H1 (cell line): ENCODE results near the gene ZNF33B. TPM values are rescaled to one million over a fixed set of nuclear protein-coding genes. Genes with fewer than 3 reads are reported as not detected.

Experiments used
- CTCF ChIA-PET: fragments of 300-600 bp; sonication (Branson Sonifier 250); formaldehyde crosslinking; loops from one replicate; lab custom pipeline; 2021; ENCODE audit not compliant: partially characterized antibody; lab: Charles Lee
- POLR2A ChIA-PET: fragments of 300-600 bp; sonication (Branson Sonifier 250); formaldehyde crosslinking; loops from one replicate; lab custom pipeline; 2021; ENCODE audit warnings: inconsistent platforms; ENCODE audit not compliant: partially characterized antibody; lab: Charles Lee
- DNase-seq, 2 experiments: peaks; one replicate each; pipeline versions ENCODE4 v3.0.0 to v3.0.0-alpha.2; 2010 to 2022; ENCODE audit warnings: low spot score in 2 of 2, low read depth in 1 of 2, mixed read lengths in 1 of 2
- FAIRE-seq: peaks from 2 replicates; lab custom pipeline; 2011; peaks lifted over from hg19 to GRCh38; lab: Jason Lieb, UNC
- H2AFZ ChIP-seq: 2 replicates; pipeline ENCODE4 v1.8.1; 2012; ENCODE audit warnings: low read length, inconsistent platforms
- H2AK5ac ChIP-seq: 2 replicates; pipeline ENCODE4 v1.6.1; 2013; ENCODE audit warnings: low read depth, low read length
- H2BK120ac ChIP-seq: replicated peaks from 2 replicates; pipeline ENCODE3; 2013; ENCODE audit warnings: low read depth, low read length, inconsistent platforms
- H2BK12ac ChIP-seq: 2 replicates; pipeline ENCODE4 v1.6.1; 2013; ENCODE audit warnings: low read depth, low read length
- H2BK15ac ChIP-seq: 2 replicates; pipeline ENCODE4 v1.6.1; 2013; ENCODE audit warnings: low read length
- H2BK20ac ChIP-seq: 2 replicates; pipeline ENCODE4 v1.6.1; 2013; ENCODE audit warnings: low read length
- H2BK5ac ChIP-seq: 2 replicates; pipeline ENCODE4 v1.6.1; 2013; ENCODE audit warnings: low read depth, low read length
- H3K14ac ChIP-seq: 2 replicates; pipeline ENCODE4 v1.6.1; 2013; ENCODE audit warnings: inconsistent platforms; ENCODE audit not compliant: insufficient read length
- H3K18ac ChIP-seq: 2 replicates; pipeline ENCODE4 v1.6.1; 2013; ENCODE audit warnings: low read length; ENCODE audit errors: extremely low read depth
- H3K23ac ChIP-seq: 2 replicates; pipeline ENCODE4 v1.6.1; 2013; ENCODE audit warnings: inconsistent platforms; ENCODE audit not compliant: insufficient read length
- H3K23me2 ChIP-seq: 2 replicates; pipeline ENCODE4 v1.6.1; 2013; ENCODE audit warnings: low read depth, low read length
- H3K27ac ChIP-seq: 2 replicates; pipeline ENCODE4 v1.6.1; 2011; ENCODE audit warnings: low read depth, low read length, inconsistent platforms
- H3K27me3 ChIP-seq, 4 experiments: replicated peaks in 1 of 4; 1 replicate in 1 of 4; 2 replicates in 3 of 4; pipeline versions ENCODE4 v1.6.1 to v1.8.1; 2011 to 2013; ENCODE audit warnings: low read length in 3 of 4, mild to moderate bottlenecking in 3 of 4, inconsistent platforms in 2 of 4, mixed read lengths in 2 of 4, moderate library complexity in 1 of 4; ENCODE audit not compliant: control insufficient read depth in 3 of 4, insufficient read depth in 3 of 4; ENCODE audit errors: extremely low read depth in 1 of 4
- H3K36me3 ChIP-seq, 4 experiments: 2 replicates each; pipeline versions ENCODE4 v1.6.1 to v1.8.1; 2011 to 2013; ENCODE audit warnings: mild to moderate bottlenecking in 4 of 4, low read length in 3 of 4, moderate library complexity in 2 of 4, control low read depth in 1 of 4, inconsistent platforms in 1 of 4; ENCODE audit not compliant: insufficient read depth in 4 of 4, control insufficient read depth in 2 of 4
- H3K4ac ChIP-seq: replicated peaks from 2 replicates; pipeline ENCODE3; 2013; ENCODE audit warnings: low read length, low read depth, mixed read lengths, inconsistent platforms; ENCODE audit not compliant: insufficient read length
- H3K4me1 ChIP-seq, 4 experiments: replicated peaks in 1 of 4; 1 replicate in 1 of 4; 2 replicates in 3 of 4; pipeline versions ENCODE4 v1.6.1 to v1.8.1; 2011 to 2013; ENCODE audit warnings: low read length in 3 of 4, inconsistent platforms in 2 of 4, mixed read lengths in 1 of 4; ENCODE audit not compliant: insufficient read depth in 4 of 4, control insufficient read depth in 3 of 4
- H3K4me2 ChIP-seq, 2 experiments: 2 replicates each; pipeline versions ENCODE4 v1.6.1 to v1.8.1; 2011 to 2013; ENCODE audit warnings: low read depth in 2 of 2, low read length in 2 of 2, control low read depth in 1 of 2, inconsistent platforms in 1 of 2, mild to moderate bottlenecking in 1 of 2; ENCODE audit not compliant: insufficient read depth in 1 of 2
- H3K4me3 ChIP-seq, 4 experiments: fragments of 200-600, 300-600 bp in 1 of 4; sonication (generic), shearing (Covaris generic), sonication (Bioruptor Twin) in 1 of 4; 2 replicates each; pipeline versions ENCODE4 v1.5.1 to v1.8.1; 2011 to 2016; ENCODE audit warnings: low read length in 4 of 4, low read depth in 3 of 4, control low read depth in 2 of 4, inconsistent platforms in 2 of 4, mild to moderate bottlenecking in 2 of 4, mixed read lengths in 1 of 4, moderate library complexity in 1 of 4; ENCODE audit not compliant: insufficient read depth in 2 of 4; ENCODE audit errors: extremely low read depth in 1 of 4
- H3K56ac ChIP-seq: replicated peaks from 2 replicates; pipeline ENCODE3; 2013; ENCODE audit warnings: low read depth, mild to moderate bottlenecking, mixed read lengths, low read length, inconsistent platforms; ENCODE audit not compliant: insufficient read length
- H3K79me1 ChIP-seq: 2 replicates; pipeline ENCODE4 v1.6.1; 2013; ENCODE audit warnings: low read depth, low read length, control low read depth
- H3K79me2 ChIP-seq, 2 experiments: 2 replicates each; pipeline versions ENCODE4 v1.6.1 to v1.8.1; 2012 to 2013; ENCODE audit warnings: low read length in 2 of 2, mild to moderate bottlenecking in 2 of 2, inconsistent platforms in 1 of 2; ENCODE audit not compliant: insufficient read depth in 2 of 2, control insufficient read depth in 1 of 2
- H3K9ac ChIP-seq, 4 experiments: replicated peaks in 1 of 4; 1 replicate in 1 of 4; 2 replicates in 3 of 4; pipeline versions ENCODE4 v1.6.1 to v1.8.1; 2011 to 2013; ENCODE audit warnings: low read depth in 3 of 4, low read length in 3 of 4, control low read depth in 2 of 4, mild to moderate bottlenecking in 2 of 4, moderate library complexity in 2 of 4, inconsistent platforms in 1 of 4; ENCODE audit errors: extremely low read depth in 1 of 4
- H3K9me3 ChIP-seq, 2 experiments: 2 replicates each; pipeline versions ENCODE4 v1.6.1 to v1.8.1; 2012 to 2013; ENCODE audit warnings: mild to moderate bottlenecking in 2 of 2, moderate library complexity in 2 of 2, control low read depth in 1 of 2, inconsistent platforms in 1 of 2, low read depth in 1 of 2, low read length in 1 of 2, mixed read lengths in 1 of 2; ENCODE audit not compliant: insufficient read depth in 2 of 2
- H4K20me1 ChIP-seq, 2 experiments: replicated peaks in 1 of 2; 2 replicates each; pipeline versions ENCODE3 to v1.8.1; 2011 to 2013; ENCODE audit warnings: inconsistent platforms in 2 of 2, low read length in 2 of 2, mild to moderate bottlenecking in 1 of 2; ENCODE audit not compliant: insufficient read depth in 2 of 2, control insufficient read depth in 1 of 2
- H4K5ac ChIP-seq: 2 replicates; pipeline ENCODE4 v1.6.1; 2013; ENCODE audit warnings: low read length, low read depth, mixed read lengths, inconsistent platforms; ENCODE audit not compliant: insufficient read length
- H4K8ac ChIP-seq: 2 replicates; pipeline ENCODE4 v1.8.0; 2013; ENCODE audit warnings: mild to moderate bottlenecking, moderate library complexity, low read length, inconsistent platforms; ENCODE audit not compliant: insufficient read depth; ENCODE audit errors: extremely low read depth
- H4K91ac ChIP-seq: replicated peaks from 2 replicates; pipeline ENCODE3; 2013; ENCODE audit warnings: low read length, mixed read lengths, inconsistent platforms; ENCODE audit not compliant: insufficient read length
- BCL11A ChIP-seq, 2 experiments: IDR thresholded peaks; one replicate each; pipeline ENCODE4 v1.6.1; 2011; ENCODE audit warnings: low read depth in 2 of 2, low read length in 2 of 2, mild to moderate bottlenecking in 2 of 2
- FOSL1 ChIP-seq: IDR thresholded peaks from 2 replicates; pipeline ENCODE4 v1.6.1; 2011; ENCODE audit warnings: mild to moderate bottlenecking, low read depth, low read length, moderate library complexity; ENCODE audit not compliant: insufficient read depth
- HDAC2 ChIP-seq, 2 experiments: fragments of 300-600 bp in 1 of 2; sonication (generic) in 1 of 2; IDR thresholded peaks; 2 replicates each; pipeline ENCODE4 v1.6.1; 2011 to 2012; ENCODE audit warnings: low read depth in 2 of 2, low read length in 2 of 2, mild to moderate bottlenecking in 2 of 2, moderate library complexity in 2 of 2, borderline replicate concordance in 1 of 2, inconsistent platforms in 1 of 2
- RXRA ChIP-seq: IDR thresholded peaks from 2 replicates; pipeline ENCODE4 v1.6.1; 2011; ENCODE audit warnings: low read depth, mild to moderate bottlenecking, low read length, moderate library complexity; ENCODE audit not compliant: insufficient read depth
- TBP ChIP-seq: IDR thresholded peaks from 2 replicates; pipeline ENCODE4 v1.6.1; 2011; ENCODE audit warnings: low read depth, low read length, improper control_type of control experiment
- USF2 ChIP-seq: IDR thresholded peaks from 2 replicates; pipeline ENCODE4 v1.6.1; 2011; ENCODE audit warnings: low read length, improper control_type of control experiment
- WGBS, 2 experiments: shearing (Covaris generic) in 1 of 2; methylation state at CpG; one replicate each; pipeline versions ENCODE4 v1.1.6 to v1.1.7; 2013 to 2015; ENCODE audit warnings: low lambda C conversion rate in 2 of 2, mixed read lengths in 2 of 2, inconsistent platforms in 1 of 2, low coverage in 1 of 2, missing lambda C conversion rate in 1 of 2; ENCODE audit not compliant: insufficient replicate concordance in 2 of 2, insufficient coverage in 1 of 2, insufficient read length in 1 of 2; ENCODE audit errors: extremely low coverage in 1 of 2, missing lambda C conversion rate in 1 of 2; 5-methylcytosine and 5-hydroxymethylcytosine counted together
- polyA plus RNA-seq, 7 experiments: library from polyadenylated mRNA; depleted of rRNA in 3 of 7; stranded (reverse) in 5 of 7; unstranded in 2 of 7; fragments of >200 nt in 5 of 7; fragments of 200-250 nt in 2 of 7; gene quantifications; 1 replicate in 5 of 7; 2 replicates in 1 of 7; 4 replicates in 1 of 7; pipeline versions ENCODE4 v1.2.1 to v1.2.3, GENCODE V29; 2011 to 2013; ENCODE audit warnings: missing spikeins in 2 of 7, mixed read lengths in 2 of 7
- total RNA-seq: library from RNA; stranded (reverse); fragmentation: NEBNext Ultra II Directional; extraction: Animal tissue kit (Norgen Biotek cat#: 25700); gene quantifications from 2 replicates; pipeline ENCODE4 v1.2.1, GENCODE V29; 2021

Gene ZNF33B
- total and polyA plus RNA-seq, 2 of the 8 experiments (the other 6 are each of a cell fraction or from before 2014, with no cell fraction given): 10.7 to 33.4 TPM

GRCh38 chr10:42618424-42618823 is 19.9 kb downstream of the ZNF33B start:
- Histone ChIP-seq H3K79me2 (no peaks in the 10 kb centered on the region), H3K9ac (no peak overlapping the region), H3K23me2 (no peaks in the 10 kb centered on the region), H2BK120ac (no peak overlapping the region), H4K5ac (no peak overlapping the region), H2AFZ (no peak overlapping the region), H4K8ac (no peak overlapping the region), H3K18ac (no peak overlapping the region), H3K27me3 (no peaks in the 10 kb centered on the region), H3K79me1 (no peaks in the 10 kb centered on the region), H2BK12ac (no peak overlapping the region), H3K27ac (no peak overlapping the region), H4K20me1 (no peaks in the 10 kb centered on the region), H4K91ac (no peak overlapping the region), H3K4me3 (no peak overlapping the region), H2BK15ac (no peak overlapping the region), H3K4me2 (no peak overlapping the region), H3K56ac (no peak overlapping the region), H2BK20ac (no peak overlapping the region), H2AK5ac (no peak overlapping the region), H3K4me1 (no peaks in the 10 kb centered on the region), H2BK5ac (no peak overlapping the region), H3K36me3 (peaks cover 0 to 8% (median 2%) of the 10 kb centered on the region in 4 experiments; a peak in 4 of 8 replicates), H3K14ac (no peak overlapping the region), H3K4ac (no peak overlapping the region), H3K9me3 (no peaks in the 10 kb centered on the region), H3K23ac (no peak overlapping the region)
- POLR2A ChIA-PET: no interaction called here
- no peak for FAIRE-seq
- DNase-seq: no peak
- CTCF ChIA-PET: no interaction called here
- TF ChIP-seq RXRA (no peak), FOSL1 (no peak), USF2 (no peak), BCL11A (IDR thresholded peaks at IDR 0.05; ENCODE audit: low read depth in 2 of 2, low read length in 2 of 2) (no peak), HDAC2 (IDR thresholded peaks at IDR 0.05; ENCODE audit: borderline replicate concordance in 1 of 2, low read depth in 2 of 2, low read length in 2 of 2) (no peak), TBP (no peak)
- WGBS, 2 experiments: 85% methylated on average over 4 of the region's 4 CpGs; no CpG with 5 or more reads in 1 of the 2 experiments
